ENCODE data around the gene MAGI1.

DNA sequence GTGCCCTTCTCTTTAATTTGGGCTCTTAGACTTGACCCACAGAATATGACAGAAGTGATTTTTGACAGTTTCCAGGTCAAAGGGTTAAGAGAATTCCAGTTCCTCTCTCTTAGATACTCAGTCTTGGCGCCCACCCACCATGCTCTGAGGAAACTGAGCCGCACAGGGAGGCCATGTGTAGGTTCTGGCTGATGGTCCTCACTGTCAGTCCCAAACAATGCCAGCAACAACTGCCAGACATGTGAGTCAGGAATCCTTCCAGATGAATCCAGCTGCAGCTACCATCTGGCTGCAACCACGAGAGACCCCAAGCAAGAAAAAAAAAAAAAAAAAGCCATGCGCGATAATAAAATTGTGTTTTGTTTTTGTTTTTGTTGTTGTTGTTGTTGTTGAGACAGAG, 326.6 kb downstream of the MAGI1 start:
- TF ChIP-seq POLR2A (IDR thresholded peaks at IDR 0.05) (no peak), EP300 (IDR thresholded peaks at IDR 0.05) (no peak)
- TF ChIP-seq, protein P1, sequence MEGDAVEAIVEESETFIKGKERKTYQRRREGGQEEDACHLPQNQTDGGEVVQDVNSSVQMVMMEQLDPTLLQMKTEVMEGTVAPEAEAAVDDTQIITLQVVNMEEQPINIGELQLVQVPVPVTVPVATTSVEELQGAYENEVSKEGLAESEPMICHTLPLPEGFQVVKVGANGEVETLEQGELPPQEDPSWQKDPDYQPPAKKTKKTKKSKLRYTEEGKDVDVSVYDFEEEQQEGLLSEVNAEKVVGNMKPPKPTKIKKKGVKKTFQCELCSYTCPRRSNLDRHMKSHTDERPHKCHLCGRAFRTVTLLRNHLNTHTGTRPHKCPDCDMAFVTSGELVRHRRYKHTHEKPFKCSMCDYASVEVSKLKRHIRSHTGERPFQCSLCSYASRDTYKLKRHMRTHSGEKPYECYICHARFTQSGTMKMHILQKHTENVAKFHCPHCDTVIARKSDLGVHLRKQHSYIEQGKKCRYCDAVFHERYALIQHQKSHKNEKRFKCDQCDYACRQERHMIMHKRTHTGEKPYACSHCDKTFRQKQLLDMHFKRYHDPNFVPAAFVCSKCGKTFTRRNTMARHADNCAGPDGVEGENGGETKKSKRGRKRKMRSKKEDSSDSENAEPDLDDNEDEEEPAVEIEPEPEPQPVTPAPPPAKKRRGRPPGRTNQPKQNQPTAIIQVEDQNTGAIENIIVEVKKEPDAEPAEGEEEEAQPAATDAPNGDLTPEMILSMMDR (IDR thresholded peaks at IDR 0.05) = no peak
